Myocyte (in vitro differentiated cells): ENCODE measurements around the gene SCP2. TPM values are rescaled to one million over a fixed set of nuclear protein-coding genes. Genes with fewer than 3 reads are reported as not detected.
A peak's percentile ranks its signal among the peaks of the same experiment; 100 is the strongest.
"Not testable (repeated sequence)": the region's sequence is repeated elsewhere in the genome, so short reads cannot be mapped to it uniquely, and the experiment has no call there.

Source experiments
- DNase-seq: peaks from one replicate; pipeline ENCODE4 v3.0.0-alpha.2; 2012; ENCODE audit warnings: low read depth
- total RNA-seq: library from RNA; depleted of rRNA; stranded (reverse); fragments of >200 nt; gene quantifications from 2 replicates; pipeline ENCODE4 v1.2.3, GENCODE V29; 2014

The SCP2 gene
- total RNA-seq, 1 donor from 2014 or later: 138 TPM

- no peak for DNase-seq
Observed at GRCh38 chr1:52967666-52968065, 40.6 kb downstream of the SCP2 start.

- DNase-seq: not testable (repeated sequence)
Observed at GRCh38 chr1:52969234-52969633, 42.2 kb downstream of the SCP2 start.

- peak; percentile 13 for DNase-seq
Observed at GRCh38 chr1:52970149-52970548, 43.1 kb downstream of the SCP2 start.

- no peak for DNase-seq
Observed at GRCh38 chr1:52973841-52974240, 46.8 kb downstream of the SCP2 start.

- no peak for DNase-seq
Observed at GRCh38 chr1:52976183-52977035, 49.3 kb downstream of the SCP2 start.

- no peak for DNase-seq
Observed at GRCh38 chr1:52978045-52978444, 51.0 kb downstream of the SCP2 start.

- not testable (repeated sequence) for DNase-seq
Observed at GRCh38 chr1:52992733-52993132, 65.7 kb downstream of the SCP2 start.

GRCh38 chr1:52994656-52995055 lies 67.6 kb downstream of the SCP2 start:
- peak; percentile 0 for DNase-seq

GRCh38 chr1:52996653-52997052 lies 69.6 kb downstream of the SCP2 start:
- no peak for DNase-seq

- no peak for DNase-seq
Observed at GRCh38 chr1:53001128-53001527, 74.1 kb downstream of the SCP2 start.

- not testable (repeated sequence) for DNase-seq
Observed at GRCh38 chr1:53006612-53007011, 79.5 kb downstream of the SCP2 start.

- DNase-seq: not testable (repeated sequence)
Observed at GRCh38 chr1:53010247-53010646, 83.2 kb downstream of the SCP2 start.

GRCh38 chr1:53011175-53011574 lies 84.1 kb downstream of the SCP2 start:
- DNase-seq: no peak

GRCh38 chr1:53014791-53015507 lies 87.9 kb downstream of the SCP2 start:
- peak; percentile 92 for DNase-seq

GRCh38 chr1:53015508-53015860 lies 88.4 kb downstream of the SCP2 start:
- peak; percentile 14 for DNase-seq

- no peak for DNase-seq
Observed at GRCh38 chr1:53016705-53017104, 89.6 kb downstream of the SCP2 start.

- DNase-seq: no peak
Observed at GRCh38 chr1:53020588-53020987, 93.5 kb downstream of the SCP2 start.

GRCh38 chr1:53022179-53022578 lies 95.1 kb downstream of the SCP2 start:
- no peak for DNase-seq

- DNase-seq: no peak
Observed at GRCh38 chr1:53023546-53023945, 96.5 kb downstream of the SCP2 start.

- DNase-seq: no peak
Observed at GRCh38 chr1:53024117-53024516, 97.0 kb downstream of the SCP2 start.

- DNase-seq: peak; percentile 79
Observed at GRCh38 chr1:53025034-53025768, 98.1 kb downstream of the SCP2 start.

GRCh38 chr1:53025769-53026112 lies 98.7 kb downstream of the SCP2 start:
- DNase-seq: no peak
